SU-DHL-6 (cell line): Measurements from ENCODE around the gene SMCR8.

Experiments
- H2AFZ ChIP-seq: fragments of 200-600 bp; sonication (generic); 2 replicates; pipeline ENCODE4 v1.6.1; 2014; ENCODE audit warnings: low read depth, mild to moderate bottlenecking, moderate library complexity, mixed read lengths, antibody characterized with exemption, low read length; ENCODE audit not compliant: severe bottlenecking
- H3F3A ChIP-seq: fragments of 200-600 bp; shearing (Covaris generic); 2 replicates; pipeline ENCODE4 v1.6.0; 2016; ENCODE audit warnings: antibody characterized with exemption, mild to moderate bottlenecking; ENCODE audit not compliant: insufficient read depth
- H3K27ac ChIP-seq: fragments of 200-600 bp; sonication (generic); 2 replicates; pipeline ENCODE4 v1.5.1; 2016; ENCODE audit warnings: low read depth, mild to moderate bottlenecking, low read length, moderate library complexity, mixed read lengths
- H3K27me3 ChIP-seq: fragments of 200-600 bp; sonication (generic), shearing (Covaris generic); 2 replicates; pipeline ENCODE4 v1.6.0; 2014; ENCODE audit warnings: mild to moderate bottlenecking, low read length
- H3K36me3 ChIP-seq: fragments of 200-600 bp; sonication (generic); 2 replicates; pipeline ENCODE4 v1.6.1; 2014; ENCODE audit warnings: mild to moderate bottlenecking, low read length, mixed read lengths
- H3K4me2 ChIP-seq: fragments of 300-600, 200-600 bp; shearing (Covaris generic), sonication (generic); 2 replicates; pipeline ENCODE4 v1.6.0; 2014; ENCODE audit warnings: low read length, low read depth, mild to moderate bottlenecking; ENCODE audit not compliant: poor library complexity, severe bottlenecking
- H3K4me3 ChIP-seq: fragments of 200-600 bp; sonication (generic); 2 replicates; pipeline ENCODE4 v1.5.1; 2014; ENCODE audit warnings: antibody characterized with exemption, low read length, mild to moderate bottlenecking, mixed read lengths; ENCODE audit not compliant: insufficient read depth, poor library complexity, severe bottlenecking
- H3K79me2 ChIP-seq: fragments of 200-600 bp; sonication (generic); 2 replicates; pipeline ENCODE4 v1.6.1; 2014; ENCODE audit warnings: mild to moderate bottlenecking, low read length, moderate library complexity; ENCODE audit not compliant: insufficient read depth
- H3K9ac ChIP-seq: fragments of 200-600 bp; sonication (generic); 2 replicates; pipeline ENCODE4 v1.7.0; 2014; ENCODE audit warnings: mild to moderate bottlenecking, low read length
- H3K9me2 ChIP-seq: fragments of 200-600 bp; sonication (generic); replicated peaks from 2 replicates; pipeline ENCODE4 v1.6.1; 2014; ENCODE audit warnings: low read length; ENCODE audit not compliant: insufficient read depth
- H3K9me3 ChIP-seq: fragments of 200-600 bp; sonication (generic); 2 replicates; pipeline ENCODE4 v1.6.1; 2014; ENCODE audit warnings: low read length, mixed read lengths; ENCODE audit not compliant: insufficient read depth
- H4K20me1 ChIP-seq: fragments of 200-600 bp; sonication (generic); 2 replicates; pipeline ENCODE4 v1.6.1; 2014; ENCODE audit warnings: low read depth, mild to moderate bottlenecking, antibody characterized with exemption, low read length, moderate library complexity, mixed read lengths
- EZH2phosphoT487 ChIP-seq: fragments of 200-600 bp; sonication (generic), shearing (Covaris generic); conservative IDR thresholded peaks from 2 replicates; pipeline ENCODE4 v1.6.1; 2018; ENCODE audit warnings: mild to moderate bottlenecking, antibody characterized with exemption, low read length, moderate library complexity, mixed read lengths
- TF ChIP-seq, protein P1 (sequence below): fragments of 200-600 bp; sonication (generic); IDR thresholded peaks from one replicate; pipeline ENCODE4 v1.5.1; 2017; ENCODE audit warnings: antibody characterized with exemption, mild to moderate bottlenecking, low read length, moderate library complexity; ENCODE audit not compliant: insufficient read depth, poor library complexity, severe bottlenecking

Gene SMCR8

DNA sequence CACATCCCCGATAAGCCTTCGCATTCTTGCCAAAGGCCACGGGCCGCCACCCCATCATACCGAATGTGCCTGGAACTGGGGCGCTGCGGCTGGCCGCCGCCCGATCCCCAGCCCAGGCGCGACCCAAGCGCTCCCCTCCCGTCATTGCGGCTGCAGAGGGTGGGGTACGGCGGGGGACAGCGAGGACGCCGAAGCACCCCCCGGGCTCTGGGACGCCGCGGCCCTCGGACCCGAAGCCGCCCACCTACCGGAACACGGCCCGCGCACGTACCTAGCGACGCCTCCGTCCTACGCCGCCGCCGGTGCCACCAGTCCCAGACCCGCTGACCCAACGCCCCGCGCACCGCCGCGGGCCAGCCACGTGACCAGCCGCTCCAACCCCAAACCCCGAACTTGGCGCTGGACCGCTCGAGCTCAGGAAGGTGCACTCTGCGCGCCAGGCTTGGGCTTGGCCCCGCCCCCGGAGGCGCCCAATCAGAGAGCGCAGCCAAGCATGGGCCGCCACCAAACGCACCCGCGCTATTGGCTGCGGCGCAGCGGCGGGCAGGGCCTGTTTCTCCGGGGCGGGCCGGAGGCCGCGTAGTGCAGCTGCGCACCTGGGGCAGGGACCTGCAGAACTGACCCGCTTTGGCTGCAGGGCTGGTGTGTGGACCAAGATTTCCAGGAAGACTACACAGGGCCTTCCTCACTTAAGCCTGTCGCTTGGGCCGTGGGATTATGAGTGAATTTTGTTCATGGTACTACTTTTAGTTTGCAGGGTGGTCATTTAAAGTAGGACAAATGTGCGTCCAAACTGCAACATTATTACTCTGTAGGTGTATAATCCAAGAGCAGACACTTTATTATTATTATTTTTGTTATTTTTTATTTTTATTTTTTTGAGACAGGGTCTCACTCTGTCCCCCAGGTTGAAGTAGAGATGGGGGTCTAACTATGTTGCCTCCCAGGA, 48.3 kb downstream of the SMCR8 start, which contains the start of gene SHMT1:
Gene SHMT1 (minus strand): TSS at position 450 of the 949 bp plus-strand sequence. CDS start 7,569 bp downstream, outside the sequence.
- peak within 1 kb of the TSS; percentile 51 for H3K27ac ChIP-seq
- no peak for TF ChIP-seq EZH2phosphoT487
- TF ChIP-seq, protein P1, sequence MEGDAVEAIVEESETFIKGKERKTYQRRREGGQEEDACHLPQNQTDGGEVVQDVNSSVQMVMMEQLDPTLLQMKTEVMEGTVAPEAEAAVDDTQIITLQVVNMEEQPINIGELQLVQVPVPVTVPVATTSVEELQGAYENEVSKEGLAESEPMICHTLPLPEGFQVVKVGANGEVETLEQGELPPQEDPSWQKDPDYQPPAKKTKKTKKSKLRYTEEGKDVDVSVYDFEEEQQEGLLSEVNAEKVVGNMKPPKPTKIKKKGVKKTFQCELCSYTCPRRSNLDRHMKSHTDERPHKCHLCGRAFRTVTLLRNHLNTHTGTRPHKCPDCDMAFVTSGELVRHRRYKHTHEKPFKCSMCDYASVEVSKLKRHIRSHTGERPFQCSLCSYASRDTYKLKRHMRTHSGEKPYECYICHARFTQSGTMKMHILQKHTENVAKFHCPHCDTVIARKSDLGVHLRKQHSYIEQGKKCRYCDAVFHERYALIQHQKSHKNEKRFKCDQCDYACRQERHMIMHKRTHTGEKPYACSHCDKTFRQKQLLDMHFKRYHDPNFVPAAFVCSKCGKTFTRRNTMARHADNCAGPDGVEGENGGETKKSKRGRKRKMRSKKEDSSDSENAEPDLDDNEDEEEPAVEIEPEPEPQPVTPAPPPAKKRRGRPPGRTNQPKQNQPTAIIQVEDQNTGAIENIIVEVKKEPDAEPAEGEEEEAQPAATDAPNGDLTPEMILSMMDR, result no peak
- H3K79me2 ChIP-seq, result peaks cover 32% of the 10 kb centered on the region
- H3K4me2 ChIP-seq, result peak within 1 kb of the TSS; percentile 74
- no peaks in the 10 kb centered on the region for H4K20me1 ChIP-seq
- H3K4me3 ChIP-seq, result peak within 1 kb of the TSS; percentile 80
- H2AFZ ChIP-seq, result peak within 1 kb of the TSS; percentile 81
- no peaks in the 10 kb centered on the region for H3K27me3 ChIP-seq
- H3K9ac ChIP-seq, result peak within 1 kb of the TSS; percentile 86
- H3K36me3 ChIP-seq, result no peaks in the 10 kb centered on the region
- no peaks in the 10 kb centered on the region for H3F3A ChIP-seq
- no peaks in the 10 kb centered on the region for H3K9me3 ChIP-seq
- no peaks in the 10 kb centered on the region for H3K9me2 ChIP-seq

DNA sequence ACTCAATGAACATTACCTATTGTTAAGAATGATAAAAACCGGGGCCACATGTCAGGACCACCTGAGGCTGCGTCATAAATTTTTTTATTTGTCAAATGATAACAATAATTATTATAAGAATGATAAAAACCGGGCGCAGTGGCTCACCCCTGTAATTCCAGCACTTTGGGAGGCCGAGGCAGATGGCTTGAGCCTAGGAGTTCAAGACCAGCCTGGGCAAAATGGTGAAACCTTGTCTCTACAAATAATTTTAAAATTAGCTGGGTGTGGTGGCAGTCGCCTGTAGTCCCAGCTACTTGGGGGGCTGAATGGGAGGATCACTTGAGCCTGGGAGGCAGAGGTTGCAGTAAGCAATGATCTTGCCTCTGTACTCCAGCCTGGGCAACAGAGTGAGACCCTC, 49.1 kb downstream of the SMCR8 start:
- no peaks in the 10 kb centered on the region for H3F3A ChIP-seq
- TF ChIP-seq EZH2phosphoT487, result no peak
- TF ChIP-seq, protein P1, result no peak
- no peaks in the 10 kb centered on the region for H4K20me1 ChIP-seq
- no peaks in the 10 kb centered on the region for H3K9me3 ChIP-seq
- H3K27me3 ChIP-seq, result no peaks in the 10 kb centered on the region
- no peaks in the 10 kb centered on the region for H3K9me2 ChIP-seq
- H3K27ac ChIP-seq, result no peak overlapping the region
- no peak overlapping the region for H3K9ac ChIP-seq
- H3K4me2 ChIP-seq, result peak overlapping the region; percentile 74
- H3K79me2 ChIP-seq, result peaks cover 32% of the 10 kb centered on the region
- H2AFZ ChIP-seq, result peak overlapping the region; percentile 79
- no peaks in the 10 kb centered on the region for H3K36me3 ChIP-seq
- no peak overlapping the region for H3K4me3 ChIP-seq

DNA sequence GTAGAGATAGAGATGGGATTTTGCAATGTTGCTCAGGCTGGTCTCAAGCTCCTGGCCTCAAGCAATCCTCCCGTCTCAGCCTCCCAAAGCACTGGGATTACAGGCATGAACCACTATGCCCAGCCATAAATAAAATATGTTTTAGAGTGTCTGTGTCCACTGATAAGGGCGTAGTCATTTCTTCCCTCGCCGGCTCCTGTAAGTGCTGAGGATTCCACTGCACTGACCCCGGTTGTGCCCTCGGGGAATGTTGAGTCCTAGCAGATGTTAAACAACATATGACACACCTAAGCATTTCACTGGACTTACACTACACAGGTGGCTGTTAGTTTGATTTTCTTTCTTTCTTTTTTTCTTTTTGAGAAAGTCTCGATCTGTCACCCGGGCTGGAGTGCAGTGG, 53.9 kb downstream of the SMCR8 start:
- no peaks in the 10 kb centered on the region for H3K27me3 ChIP-seq
- no peak overlapping the region for H3K4me2 ChIP-seq
- H3F3A ChIP-seq, result no peaks in the 10 kb centered on the region
- TF ChIP-seq EZH2phosphoT487, result no peak
- TF ChIP-seq, protein P1, result no peak
- H3K9me3 ChIP-seq, result no peaks in the 10 kb centered on the region
- H3K4me3 ChIP-seq, result no peak overlapping the region
- H3K27ac ChIP-seq, result no peak overlapping the region
- H3K9ac ChIP-seq, result no peak overlapping the region
- no peaks in the 10 kb centered on the region for H3K36me3 ChIP-seq
- no peaks in the 10 kb centered on the region for H3K79me2 ChIP-seq
- no peak overlapping the region for H2AFZ ChIP-seq
- H3K9me2 ChIP-seq, result no peaks in the 10 kb centered on the region
- no peaks in the 10 kb centered on the region for H4K20me1 ChIP-seq
